H1 (cell line): ENCODE measurements around the gene RERE. TPM values are rescaled to one million over a fixed set of nuclear protein-coding genes. Genes with fewer than 3 reads are reported as not detected.

ENCODE experiments used
- CTCF ChIA-PET: fragments of 300-600 bp; sonication (Branson Sonifier 250); formaldehyde crosslinking; loops from one replicate; lab custom pipeline; 2021; ENCODE audit not compliant: partially characterized antibody; lab: Charles Lee
- POLR2A ChIA-PET: fragments of 300-600 bp; sonication (Branson Sonifier 250); formaldehyde crosslinking; loops from one replicate; lab custom pipeline; 2021; ENCODE audit warnings: inconsistent platforms; ENCODE audit not compliant: partially characterized antibody; lab: Charles Lee
- DNase-seq, 2 experiments: peaks; one replicate each; pipeline versions ENCODE4 v3.0.0 to v3.0.0-alpha.2; 2010 to 2022; ENCODE audit warnings: low spot score in 2 of 2, low read depth in 1 of 2, mixed read lengths in 1 of 2
- FAIRE-seq: peaks from 2 replicates; lab custom pipeline; 2011; peaks lifted over from hg19 to GRCh38; lab: Jason Lieb, UNC
- H2AFZ ChIP-seq: 2 replicates; pipeline ENCODE4 v1.8.1; 2012; ENCODE audit warnings: low read length, inconsistent platforms
- H2AK5ac ChIP-seq: 2 replicates; pipeline ENCODE4 v1.6.1; 2013; ENCODE audit warnings: low read depth, low read length
- H2BK120ac ChIP-seq: replicated peaks from 2 replicates; pipeline ENCODE3; 2013; ENCODE audit warnings: low read depth, low read length, inconsistent platforms
- H2BK12ac ChIP-seq: 2 replicates; pipeline ENCODE4 v1.6.1; 2013; ENCODE audit warnings: low read depth, low read length
- H2BK15ac ChIP-seq: 2 replicates; pipeline ENCODE4 v1.6.1; 2013; ENCODE audit warnings: low read length
- H2BK20ac ChIP-seq: 2 replicates; pipeline ENCODE4 v1.6.1; 2013; ENCODE audit warnings: low read length
- H2BK5ac ChIP-seq: 2 replicates; pipeline ENCODE4 v1.6.1; 2013; ENCODE audit warnings: low read depth, low read length
- H3K14ac ChIP-seq: 2 replicates; pipeline ENCODE4 v1.6.1; 2013; ENCODE audit warnings: inconsistent platforms; ENCODE audit not compliant: insufficient read length
- H3K18ac ChIP-seq: 2 replicates; pipeline ENCODE4 v1.6.1; 2013; ENCODE audit warnings: low read length; ENCODE audit errors: extremely low read depth
- H3K23ac ChIP-seq: 2 replicates; pipeline ENCODE4 v1.6.1; 2013; ENCODE audit warnings: inconsistent platforms; ENCODE audit not compliant: insufficient read length
- H3K23me2 ChIP-seq: 2 replicates; pipeline ENCODE4 v1.6.1; 2013; ENCODE audit warnings: low read depth, low read length
- H3K27ac ChIP-seq: 2 replicates; pipeline ENCODE4 v1.6.1; 2011; ENCODE audit warnings: low read depth, low read length, inconsistent platforms
- H3K27me3 ChIP-seq, 4 experiments: replicated peaks in 1 of 4; 1 replicate in 1 of 4; 2 replicates in 3 of 4; pipeline versions ENCODE4 v1.6.1 to v1.8.1; 2011 to 2013; ENCODE audit warnings: low read length in 3 of 4, mild to moderate bottlenecking in 3 of 4, inconsistent platforms in 2 of 4, mixed read lengths in 2 of 4, moderate library complexity in 1 of 4; ENCODE audit not compliant: control insufficient read depth in 3 of 4, insufficient read depth in 3 of 4; ENCODE audit errors: extremely low read depth in 1 of 4
- H3K36me3 ChIP-seq, 4 experiments: 2 replicates each; pipeline versions ENCODE4 v1.6.1 to v1.8.1; 2011 to 2013; ENCODE audit warnings: mild to moderate bottlenecking in 4 of 4, low read length in 3 of 4, moderate library complexity in 2 of 4, control low read depth in 1 of 4, inconsistent platforms in 1 of 4; ENCODE audit not compliant: insufficient read depth in 4 of 4, control insufficient read depth in 2 of 4
- H3K4ac ChIP-seq: replicated peaks from 2 replicates; pipeline ENCODE3; 2013; ENCODE audit warnings: low read length, low read depth, mixed read lengths, inconsistent platforms; ENCODE audit not compliant: insufficient read length
- H3K4me1 ChIP-seq, 4 experiments: replicated peaks in 1 of 4; 1 replicate in 1 of 4; 2 replicates in 3 of 4; pipeline versions ENCODE4 v1.6.1 to v1.8.1; 2011 to 2013; ENCODE audit warnings: low read length in 3 of 4, inconsistent platforms in 2 of 4, mixed read lengths in 1 of 4; ENCODE audit not compliant: insufficient read depth in 4 of 4, control insufficient read depth in 3 of 4
- H3K4me2 ChIP-seq, 2 experiments: 2 replicates each; pipeline versions ENCODE4 v1.6.1 to v1.8.1; 2011 to 2013; ENCODE audit warnings: low read depth in 2 of 2, low read length in 2 of 2, control low read depth in 1 of 2, inconsistent platforms in 1 of 2, mild to moderate bottlenecking in 1 of 2; ENCODE audit not compliant: insufficient read depth in 1 of 2
- H3K4me3 ChIP-seq, 4 experiments: fragments of 200-600, 300-600 bp in 1 of 4; sonication (generic), shearing (Covaris generic), sonication (Bioruptor Twin) in 1 of 4; 2 replicates each; pipeline versions ENCODE4 v1.5.1 to v1.8.1; 2011 to 2016; ENCODE audit warnings: low read length in 4 of 4, low read depth in 3 of 4, control low read depth in 2 of 4, inconsistent platforms in 2 of 4, mild to moderate bottlenecking in 2 of 4, mixed read lengths in 1 of 4, moderate library complexity in 1 of 4; ENCODE audit not compliant: insufficient read depth in 2 of 4; ENCODE audit errors: extremely low read depth in 1 of 4
- H3K56ac ChIP-seq: replicated peaks from 2 replicates; pipeline ENCODE3; 2013; ENCODE audit warnings: low read depth, mild to moderate bottlenecking, mixed read lengths, low read length, inconsistent platforms; ENCODE audit not compliant: insufficient read length
- H3K79me1 ChIP-seq: 2 replicates; pipeline ENCODE4 v1.6.1; 2013; ENCODE audit warnings: low read depth, low read length, control low read depth
- H3K79me2 ChIP-seq, 2 experiments: 2 replicates each; pipeline versions ENCODE4 v1.6.1 to v1.8.1; 2012 to 2013; ENCODE audit warnings: low read length in 2 of 2, mild to moderate bottlenecking in 2 of 2, inconsistent platforms in 1 of 2; ENCODE audit not compliant: insufficient read depth in 2 of 2, control insufficient read depth in 1 of 2
- H3K9ac ChIP-seq, 4 experiments: replicated peaks in 1 of 4; 1 replicate in 1 of 4; 2 replicates in 3 of 4; pipeline versions ENCODE4 v1.6.1 to v1.8.1; 2011 to 2013; ENCODE audit warnings: low read depth in 3 of 4, low read length in 3 of 4, control low read depth in 2 of 4, mild to moderate bottlenecking in 2 of 4, moderate library complexity in 2 of 4, inconsistent platforms in 1 of 4; ENCODE audit errors: extremely low read depth in 1 of 4
- H3K9me3 ChIP-seq, 2 experiments: 2 replicates each; pipeline versions ENCODE4 v1.6.1 to v1.8.1; 2012 to 2013; ENCODE audit warnings: mild to moderate bottlenecking in 2 of 2, moderate library complexity in 2 of 2, control low read depth in 1 of 2, inconsistent platforms in 1 of 2, low read depth in 1 of 2, low read length in 1 of 2, mixed read lengths in 1 of 2; ENCODE audit not compliant: insufficient read depth in 2 of 2
- H4K20me1 ChIP-seq, 2 experiments: replicated peaks in 1 of 2; 2 replicates each; pipeline versions ENCODE3 to v1.8.1; 2011 to 2013; ENCODE audit warnings: inconsistent platforms in 2 of 2, low read length in 2 of 2, mild to moderate bottlenecking in 1 of 2; ENCODE audit not compliant: insufficient read depth in 2 of 2, control insufficient read depth in 1 of 2
- H4K5ac ChIP-seq: 2 replicates; pipeline ENCODE4 v1.6.1; 2013; ENCODE audit warnings: low read length, low read depth, mixed read lengths, inconsistent platforms; ENCODE audit not compliant: insufficient read length
- H4K8ac ChIP-seq: 2 replicates; pipeline ENCODE4 v1.8.0; 2013; ENCODE audit warnings: mild to moderate bottlenecking, moderate library complexity, low read length, inconsistent platforms; ENCODE audit not compliant: insufficient read depth; ENCODE audit errors: extremely low read depth
- H4K91ac ChIP-seq: replicated peaks from 2 replicates; pipeline ENCODE3; 2013; ENCODE audit warnings: low read length, mixed read lengths, inconsistent platforms; ENCODE audit not compliant: insufficient read length
- PHF8 ChIP-seq: fragments of 200-600 bp; sonication (generic); conservative IDR thresholded peaks from 2 replicates; pipeline ENCODE4 v1.7.1; 2012; ENCODE audit warnings: low read depth, mild to moderate bottlenecking, inconsistent platforms, low read length, moderate library complexity
- WGBS, 2 experiments: shearing (Covaris generic) in 1 of 2; methylation state at CpG; one replicate each; pipeline versions ENCODE4 v1.1.6 to v1.1.7; 2013 to 2015; ENCODE audit warnings: low lambda C conversion rate in 2 of 2, mixed read lengths in 2 of 2, inconsistent platforms in 1 of 2, low coverage in 1 of 2, missing lambda C conversion rate in 1 of 2; ENCODE audit not compliant: insufficient replicate concordance in 2 of 2, insufficient coverage in 1 of 2, insufficient read length in 1 of 2; ENCODE audit errors: extremely low coverage in 1 of 2, missing lambda C conversion rate in 1 of 2; 5-methylcytosine and 5-hydroxymethylcytosine counted together
- polyA plus RNA-seq, 7 experiments: library from polyadenylated mRNA; depleted of rRNA in 3 of 7; stranded (reverse) in 5 of 7; unstranded in 2 of 7; fragments of >200 nt in 5 of 7; fragments of 200-250 nt in 2 of 7; gene quantifications; 1 replicate in 5 of 7; 2 replicates in 1 of 7; 4 replicates in 1 of 7; pipeline versions ENCODE4 v1.2.1 to v1.2.3, GENCODE V29; 2011 to 2013; ENCODE audit warnings: missing spikeins in 2 of 7, mixed read lengths in 2 of 7
- total RNA-seq: library from RNA; stranded (reverse); fragmentation: NEBNext Ultra II Directional; extraction: Animal tissue kit (Norgen Biotek cat#: 25700); gene quantifications from 2 replicates; pipeline ENCODE4 v1.2.1, GENCODE V29; 2021

RERE gene
- total and polyA plus RNA-seq, 2 of the 8 experiments (the other 6 are each of a cell fraction or from before 2014, with no cell fraction given): 15.3 to 142 TPM

GRCh38 chr1:8395433-8395866 lies 422.0 kb downstream of the RERE start:
- H3K9me3 ChIP-seq: no peaks in the 10 kb centered on the region
- no peak overlapping the region for H2BK15ac ChIP-seq
- H3K9ac ChIP-seq: no peak overlapping the region
- no peak overlapping the region for H2BK12ac ChIP-seq
- no peak for TF ChIP-seq PHF8
- 97% methylated on average over 2 of the region's 2 CpGs; no CpG with 5 or more reads in 1 of the 2 experiments for WGBS, 2 experiments
- H3K23me2 ChIP-seq: no peaks in the 10 kb centered on the region; the same call in 1 of the 2 replicates
- no peak overlapping the region for H3K23ac ChIP-seq
- no peak overlapping the region for H2BK5ac ChIP-seq
- ChIA-PET CTCF (interaction anchor here (1.2 to 5.8 kb wide), 3 partner anchors 13 to 78 kb away, joined by 3 to 40 read pairs (median 4); no protein-coding TSS in a partner anchor), POLR2A (no interaction called here)
- no peak overlapping the region for H3K27ac ChIP-seq
- H3K18ac ChIP-seq: no peak overlapping the region
- no peak overlapping the region for H2AK5ac ChIP-seq
- peaks cover 0 to 18% of the 10 kb centered on the region in 2 experiments for H4K20me1 ChIP-seq
- H3K79me1 ChIP-seq: peaks cover 6% of the 10 kb centered on the region; the same call in 1 of the 2 replicates
- peaks cover 3 to 80% of the 10 kb centered on the region in 2 experiments for H3K79me2 ChIP-seq
- no peak for FAIRE-seq
- no peaks in the 10 kb centered on the region; a peak in 1 of 8 replicates for H3K36me3 ChIP-seq
- H2BK20ac ChIP-seq: no peak overlapping the region
- H4K91ac ChIP-seq: no peak overlapping the region
- H4K5ac ChIP-seq: no peak overlapping the region
- H3K27me3 ChIP-seq: no peaks in the 10 kb centered on the region
- no peak overlapping the region for H4K8ac ChIP-seq
- H3K4ac ChIP-seq: no peak overlapping the region
- H3K4me3 ChIP-seq: no peak overlapping the region
- H2BK120ac ChIP-seq: no peak overlapping the region
- H3K4me1 ChIP-seq: peaks cover 9 to 30% (median 20%) of the 10 kb centered on the region in 4 experiments
- no peak overlapping the region for H3K56ac ChIP-seq
- H3K4me2 ChIP-seq: 0 out of 4 replicates have a peak overlapping the region, but pooled peaks of 1 of the 2 experiments have one; percentile 4
- no peak for DNase-seq
- no peak overlapping the region for H2AFZ ChIP-seq
- no peak overlapping the region for H3K14ac ChIP-seq
